ENCODE data around the gene LTB4R. TPM values are rescaled to one million over a fixed set of nuclear protein-coding genes. Genes with fewer than 3 reads are reported as not detected.

The LTB4R gene
- total RNA-seq, 2 donors from 2014 or later = 8.9 to 13.1 TPM

Other genes with a start within 250 kb of the LTB4R start
- 1 to 10 TPM; 1.3 to 2.4 TPM for gene CPNE6, start 239.9 kb upstream of the LTB4R start, total RNA-seq
- 10 to 100 TPM; 11.4 to 16.9 TPM for gene PCK2, start 217.2 kb upstream of the LTB4R start, total RNA-seq
- gene DCAF11, start 196.7 kb upstream of the LTB4R start, total RNA-seq = 10 to 100 TPM; 52.8 to 54.2 TPM
- 1 to 10 TPM in 1 of 2 donors, under 1 TPM in 1; 0.92 to 6.1 TPM for gene NRL, start 196.6 kb upstream of the LTB4R start, total RNA-seq
- under 1 TPM in 1 of 2 donors, not detected in 1; 0.78 TPM for gene FITM1, start 180.8 kb upstream of the LTB4R start, total RNA-seq
- 10 to 100 TPM; 61.2 to 84.5 TPM for gene PSME1, start 175.3 kb upstream of the LTB4R start, total RNA-seq
- 10 to 100 TPM in 1 of 2 donors, 1 to 10 TPM in 1; 4.9 to 18.6 TPM for gene EMC9, start 169.9 kb upstream of the LTB4R start, total RNA-seq
- 10 to 100 TPM; 24.6 to 28.8 TPM for gene PSME2, start 164.9 kb upstream of the LTB4R start, total RNA-seq
- gene RNF31, start 164.0 kb upstream of the LTB4R start, total RNA-seq = 10 to 100 TPM; 60.4 to 94.6 TPM
- 10 to 100 TPM; 74.8 to 86.1 TPM for gene IRF9, start 150.2 kb upstream of the LTB4R start, total RNA-seq
- 10 to 100 TPM; 13.1 to 23.6 TPM for gene REC8, start 139.4 kb upstream of the LTB4R start, total RNA-seq
- 10 to 100 TPM; 19.9 to 64.6 TPM for gene IPO4, start 122.7 kb upstream of the LTB4R start, total RNA-seq
- 10 to 100 TPM; 51.8 to 81.9 TPM for gene TM9SF1, start 116.1 kb upstream of the LTB4R start, total RNA-seq
- not detected for gene TSSK4, start 105.8 kb upstream of the LTB4R start, total RNA-seq
- 10 to 100 TPM; 33.4 to 58.3 TPM for gene CHMP4A, start 98.0 kb upstream of the LTB4R start, total RNA-seq
- 10 to 100 TPM; 15.7 to 24.0 TPM for gene MDP1, start 95.4 kb upstream of the LTB4R start, total RNA-seq
- gene NEDD8, start 79.1 kb upstream of the LTB4R start, total RNA-seq = 10 to 100 TPM; 76.0 to 91.4 TPM
- gene GMPR2, start 78.6 kb upstream of the LTB4R start, total RNA-seq = 10 to 100 TPM; 39.2 to 51.3 TPM
- gene TINF2, start 68.9 kb upstream of the LTB4R start, total RNA-seq = 10 to 100 TPM; 52.4 to 83.5 TPM
- under 1 TPM in 1 of 2 donors, not detected in 1; 0.21 TPM for gene TGM1, start 48.3 kb upstream of the LTB4R start, total RNA-seq
- gene RABGGTA, start 39.9 kb upstream of the LTB4R start, total RNA-seq = 10 to 100 TPM; 28.2 to 44.7 TPM
- gene DHRS1, start 11.7 kb upstream of the LTB4R start, total RNA-seq = 10 to 100 TPM; 25.5 to 31.4 TPM
- 10 to 100 TPM; 15.8 to 19.2 TPM for gene NOP9, start 11.7 kb upstream of the LTB4R start, total RNA-seq
- gene CIDEB, start 3.5 kb upstream of the LTB4R start, total RNA-seq = 10 to 100 TPM; 10.9 to 17.3 TPM
- gene LTB4R2, start 1.4 kb upstream of the LTB4R start, total RNA-seq = 10 to 100 TPM; 15.2 to 21.8 TPM
- gene ADCY4, start 23.6 kb downstream of the LTB4R start, total RNA-seq = 10 to 100 TPM; 25.5 to 28.7 TPM
- 10 to 100 TPM in 1 of 2 donors, 1 to 10 TPM in 1; 6.8 to 17.9 TPM for gene RIPK3, start 28.5 kb downstream of the LTB4R start, total RNA-seq
- gene NFATC4, start 56.7 kb downstream of the LTB4R start, total RNA-seq = 10 to 100 TPM; 62.0 to 84.5 TPM
- gene NYNRIN, start 87.5 kb downstream of the LTB4R start, total RNA-seq = 10 to 100 TPM in 1 of 2 donors, 1 to 10 TPM in 1; 9.5 to 11.6 TPM
- gene CBLN3, start 118.2 kb downstream of the LTB4R start, total RNA-seq = 1 to 10 TPM; 1.3 to 4.2 TPM
- gene KHNYN, start 118.5 kb downstream of the LTB4R start, total RNA-seq = 10 to 100 TPM; 62.8 to 71.6 TPM
- 10 to 100 TPM; 27.6 to 61.8 TPM for gene SDR39U1, start 131.3 kb downstream of the LTB4R start, total RNA-seq
- gene CMA1, start 196.8 kb downstream of the LTB4R start, total RNA-seq = not detected